ENCODE data around the gene FSIP1.

FSIP1 gene

GRCh38 chr15:39628144-39628508 lies 154.5 kb downstream of the FSIP1 start:
- Histone ChIP-seq H3K27me3 (replicated peaks; ENCODE audit: control insufficient read depth, insufficient read depth, low read length, poor library complexity, severe bottlenecking) (no peaks in the 10 kb centered on the region), H3K4me3 (ENCODE audit: insufficient read depth, low read depth, low read length, poor library complexity, severe bottlenecking) (no peak overlapping the region), H3K27ac (ENCODE audit: insufficient read depth, low read length, poor library complexity, severe bottlenecking) (peak overlapping the region; percentile 75), H3K4me1 (ENCODE audit: control insufficient read depth, insufficient read depth, low read length, poor library complexity, severe bottlenecking) (peaks cover 73% of the 10 kb centered on the region), H3K36me3 (ENCODE audit: control insufficient read depth, insufficient read depth, low read length) (no peaks in the 10 kb centered on the region), H3K9me3 (ENCODE audit: control insufficient read depth, low read length) (no peaks in the 10 kb centered on the region)
- DNase-seq: no peak

- Histone ChIP-seq H3K27ac (ENCODE audit: insufficient read depth, low read length, poor library complexity, severe bottlenecking) (peak overlapping the region; percentile 75), H3K27me3 (replicated peaks; ENCODE audit: control insufficient read depth, insufficient read depth, low read length, poor library complexity, severe bottlenecking) (no peaks in the 10 kb centered on the region), H3K9me3 (ENCODE audit: control insufficient read depth, low read length) (no peaks in the 10 kb centered on the region), H3K4me3 (ENCODE audit: insufficient read depth, low read depth, low read length, poor library complexity, severe bottlenecking) (no peak overlapping the region), H3K36me3 (ENCODE audit: control insufficient read depth, insufficient read depth, low read length) (no peaks in the 10 kb centered on the region), H3K4me1 (ENCODE audit: control insufficient read depth, insufficient read depth, low read length, poor library complexity, severe bottlenecking) (peaks cover 78% of the 10 kb centered on the region)
- DNase-seq: no peak
Observed at GRCh38 chr15:39627451-39628143, 155.0 kb downstream of the FSIP1 start.

- H3K9me3 ChIP-seq (ENCODE audit: control insufficient read depth, low read length): no peaks in the 10 kb centered on the region
- peak overlapping the region; percentile 88 for H3K27ac ChIP-seq (ENCODE audit: insufficient read depth, low read length, poor library complexity, severe bottlenecking)
- H3K36me3 ChIP-seq (ENCODE audit: control insufficient read depth, insufficient read depth, low read length): no peaks in the 10 kb centered on the region
- no peak for DNase-seq
- peaks cover 81% of the 10 kb centered on the region for H3K4me1 ChIP-seq (ENCODE audit: control insufficient read depth, insufficient read depth, low read length, poor library complexity, severe bottlenecking)
- H3K27me3 ChIP-seq (replicated peaks; ENCODE audit: control insufficient read depth, insufficient read depth, low read length, poor library complexity, severe bottlenecking): no peaks in the 10 kb centered on the region
- H3K4me3 ChIP-seq (ENCODE audit: insufficient read depth, low read depth, low read length, poor library complexity, severe bottlenecking): peak overlapping the region; percentile 4
Observed at GRCh38 chr15:39625856-39626255, 156.8 kb downstream of the FSIP1 start.

GRCh38 chr15:39625451-39625850 lies 157.2 kb downstream of the FSIP1 start:
- Histone ChIP-seq H3K4me3 (ENCODE audit: insufficient read depth, low read depth, low read length, poor library complexity, severe bottlenecking) (peak overlapping the region; percentile 4), H3K9me3 (ENCODE audit: control insufficient read depth, low read length) (no peaks in the 10 kb centered on the region), H3K27ac (ENCODE audit: insufficient read depth, low read length, poor library complexity, severe bottlenecking) (peak overlapping the region; percentile 88), H3K4me1 (ENCODE audit: control insufficient read depth, insufficient read depth, low read length, poor library complexity, severe bottlenecking) (peaks cover 78% of the 10 kb centered on the region), H3K27me3 (replicated peaks; ENCODE audit: control insufficient read depth, insufficient read depth, low read length, poor library complexity, severe bottlenecking) (no peaks in the 10 kb centered on the region), H3K36me3 (ENCODE audit: control insufficient read depth, insufficient read depth, low read length) (no peaks in the 10 kb centered on the region)
- DNase-seq: no peak

GRCh38 chr15:39624806-39625205 lies 157.8 kb downstream of the FSIP1 start:
- H3K4me1 ChIP-seq (ENCODE audit: control insufficient read depth, insufficient read depth, low read length, poor library complexity, severe bottlenecking): peaks cover 71% of the 10 kb centered on the region
- peak overlapping the region; percentile 88 for H3K27ac ChIP-seq (ENCODE audit: insufficient read depth, low read length, poor library complexity, severe bottlenecking)
- H3K27me3 ChIP-seq (replicated peaks; ENCODE audit: control insufficient read depth, insufficient read depth, low read length, poor library complexity, severe bottlenecking): no peaks in the 10 kb centered on the region
- no peaks in the 10 kb centered on the region for H3K36me3 ChIP-seq (ENCODE audit: control insufficient read depth, insufficient read depth, low read length)
- DNase-seq: peak; percentile 64 to 79 (median 76)
- H3K9me3 ChIP-seq (ENCODE audit: control insufficient read depth, low read length): no peaks in the 10 kb centered on the region
- H3K4me3 ChIP-seq (ENCODE audit: insufficient read depth, low read depth, low read length, poor library complexity, severe bottlenecking): no peak overlapping the region

GRCh38 chr15:39623529-39623931 lies 159.1 kb downstream of the FSIP1 start:
- Histone ChIP-seq H3K27ac (ENCODE audit: insufficient read depth, low read length, poor library complexity, severe bottlenecking) (peak overlapping the region; percentile 88), H3K36me3 (ENCODE audit: control insufficient read depth, insufficient read depth, low read length) (no peaks in the 10 kb centered on the region), H3K4me3 (ENCODE audit: insufficient read depth, low read depth, low read length, poor library complexity, severe bottlenecking) (no peak overlapping the region), H3K4me1 (ENCODE audit: control insufficient read depth, insufficient read depth, low read length, poor library complexity, severe bottlenecking) (peaks cover 60% of the 10 kb centered on the region), H3K9me3 (ENCODE audit: control insufficient read depth, low read length) (no peaks in the 10 kb centered on the region), H3K27me3 (replicated peaks; ENCODE audit: control insufficient read depth, insufficient read depth, low read length, poor library complexity, severe bottlenecking) (no peaks in the 10 kb centered on the region)
- DNase-seq: peak; percentile 29 to 56 (median 54)

GRCh38 chr15:39622660-39623516 lies 159.8 kb downstream of the FSIP1 start:
- Histone ChIP-seq H3K9me3 (ENCODE audit: control insufficient read depth, low read length) (no peaks in the 10 kb centered on the region), H3K4me1 (ENCODE audit: control insufficient read depth, insufficient read depth, low read length, poor library complexity, severe bottlenecking) (peaks cover 54% of the 10 kb centered on the region), H3K27me3 (replicated peaks; ENCODE audit: control insufficient read depth, insufficient read depth, low read length, poor library complexity, severe bottlenecking) (no peaks in the 10 kb centered on the region), H3K27ac (ENCODE audit: insufficient read depth, low read length, poor library complexity, severe bottlenecking) (peak overlapping the region; percentile 88), H3K36me3 (ENCODE audit: control insufficient read depth, insufficient read depth, low read length) (no peaks in the 10 kb centered on the region), H3K4me3 (ENCODE audit: insufficient read depth, low read depth, low read length, poor library complexity, severe bottlenecking) (no peak overlapping the region)
- no peak for DNase-seq

GRCh38 chr15:39621976-39622375 lies 160.7 kb downstream of the FSIP1 start:
- H3K4me1 ChIP-seq (ENCODE audit: control insufficient read depth, insufficient read depth, low read length, poor library complexity, severe bottlenecking): peaks cover 45% of the 10 kb centered on the region

GRCh38 chr15:39621210-39621609 lies 161.4 kb downstream of the FSIP1 start:
- peaks cover 37% of the 10 kb centered on the region for H3K4me1 ChIP-seq (ENCODE audit: control insufficient read depth, insufficient read depth, low read length, poor library complexity, severe bottlenecking)
- H3K27ac ChIP-seq (ENCODE audit: insufficient read depth, low read length, poor library complexity, severe bottlenecking): no peak overlapping the region
- H3K36me3 ChIP-seq (ENCODE audit: control insufficient read depth, insufficient read depth, low read length): no peaks in the 10 kb centered on the region
- no peak for DNase-seq
- no peak overlapping the region for H3K4me3 ChIP-seq (ENCODE audit: insufficient read depth, low read depth, low read length, poor library complexity, severe bottlenecking)
- no peaks in the 10 kb centered on the region for H3K27me3 ChIP-seq (replicated peaks; ENCODE audit: control insufficient read depth, insufficient read depth, low read length, poor library complexity, severe bottlenecking)
- no peaks in the 10 kb centered on the region for H3K9me3 ChIP-seq (ENCODE audit: control insufficient read depth, low read length)

More at GRCh38 chr15:39621976-39622375, 160.7 kb downstream of the FSIP1 start:
- Histone ChIP-seq H3K9me3 (ENCODE audit: control insufficient read depth, low read length) (no peaks in the 10 kb centered on the region), H3K36me3 (ENCODE audit: control insufficient read depth, insufficient read depth, low read length) (no peaks in the 10 kb centered on the region), H3K4me3 (ENCODE audit: insufficient read depth, low read depth, low read length, poor library complexity, severe bottlenecking) (no peak overlapping the region), H3K27me3 (replicated peaks; ENCODE audit: control insufficient read depth, insufficient read depth, low read length, poor library complexity, severe bottlenecking) (no peaks in the 10 kb centered on the region), H3K27ac (ENCODE audit: insufficient read depth, low read length, poor library complexity, severe bottlenecking) (no peak overlapping the region)
- no peak for DNase-seq
